ENCODE results near the gene ASTL.

Gene ASTL

GRCh38 chr2:96107708-96108065 lies 30.6 kb downstream of the ASTL start:
- peaks cover 0 to 10% (median 0%) of the 10 kb centered on the region in 4 donors for H3K4me1 ChIP-seq
- intact Hi-C loops (cut with DNase I; ENCODE audit: low total_unique reads): no loop called here
- no peak for DNase-seq
- no peak for TF ChIP-seq CTCF (IDR thresholded peaks at IDR 0.05)
- H3K27me3 ChIP-seq: peaks cover 0 to 19% of the 10 kb centered on the region in 2 donors
- no peak overlapping the region for H3K4me3 ChIP-seq
- H3K27ac ChIP-seq: no peak overlapping the region
- no peaks in the 10 kb centered on the region for H3K36me3 ChIP-seq
- peaks cover 0 to 16% (median 11%) of the 10 kb centered on the region in 3 donors for H3K9me3 ChIP-seq

- Histone ChIP-seq H3K9me3 (peaks cover 0 to 16% (median 11%) of the 10 kb centered on the region in 3 donors), H3K4me1 (peaks cover 0 to 10% (median 0%) of the 10 kb centered on the region in 4 donors), H3K4me3 (no peak overlapping the region), H3K27me3 (peaks cover 0 to 19% of the 10 kb centered on the region in 2 donors), H3K27ac (no peak overlapping the region), H3K36me3 (no peaks in the 10 kb centered on the region)
- peak in 1 of 2 donors; percentile 48 for DNase-seq
- intact Hi-C loops (cut with DNase I; ENCODE audit: low total_unique reads): no loop called here
- no peak for TF ChIP-seq CTCF (IDR thresholded peaks at IDR 0.05)
Observed at GRCh38 chr2:96106991-96107707, 31.2 kb downstream of the ASTL start.

- H3K27ac ChIP-seq: no peak overlapping the region
- intact Hi-C loops (cut with DNase I; ENCODE audit: low total_unique reads): no loop called here
- peaks cover 0 to 10% (median 0%) of the 10 kb centered on the region in 4 donors for H3K4me1 ChIP-seq
- peaks cover 0 to 16% (median 11%) of the 10 kb centered on the region in 3 donors for H3K9me3 ChIP-seq
- peak in 1 of 2 donors; percentile 28 for DNase-seq
- no peak for TF ChIP-seq CTCF (IDR thresholded peaks at IDR 0.05)
- H3K4me3 ChIP-seq: no peak overlapping the region
- H3K36me3 ChIP-seq: no peaks in the 10 kb centered on the region
- H3K27me3 ChIP-seq: peaks cover 0 to 19% of the 10 kb centered on the region in 2 donors
Observed at GRCh38 chr2:96105994-96106715, 32.1 kb downstream of the ASTL start.

GRCh38 chr2:96105152-96105915 lies 33.0 kb downstream of the ASTL start:
- DNase-seq: peak; percentile 13 to 35
- H3K27ac ChIP-seq: no peak overlapping the region
- peaks cover 0 to 10% (median 0%) of the 10 kb centered on the region in 4 donors for H3K4me1 ChIP-seq
- no peaks in the 10 kb centered on the region for H3K36me3 ChIP-seq
- peaks cover 0 to 17% of the 10 kb centered on the region in 2 donors for H3K27me3 ChIP-seq
- TF ChIP-seq CTCF (IDR thresholded peaks at IDR 0.05): no peak
- peaks cover 0 to 16% (median 11%) of the 10 kb centered on the region in 3 donors for H3K9me3 ChIP-seq
- intact Hi-C loops (cut with DNase I; ENCODE audit: low total_unique reads): no loop called here
- H3K4me3 ChIP-seq: no peak overlapping the region

- Histone ChIP-seq H3K9me3 (peaks cover 0 to 16% (median 11%) of the 10 kb centered on the region in 3 donors), H3K4me1 (peaks cover 0 to 10% (median 0%) of the 10 kb centered on the region in 4 donors), H3K27ac (no peak overlapping the region), H3K36me3 (no peaks in the 10 kb centered on the region), H3K27me3 (peaks cover 0 to 10% of the 10 kb centered on the region in 2 donors), H3K4me3 (no peak overlapping the region)
- intact Hi-C loops (cut with DNase I; ENCODE audit: low total_unique reads): no loop called here
- no peak for TF ChIP-seq CTCF (IDR thresholded peaks at IDR 0.05)
- peak; percentile 7 to 56 for DNase-seq
Observed at GRCh38 chr2:96104487-96104861, 33.8 kb downstream of the ASTL start.

Measured in tibial artery (tissue), 4 donors.